Mesenchymal stem cell (in vitro differentiated cells and primary cell): ENCODE data around the gene TLK2.
"Not testable (repeated sequence)": the region's sequence is repeated elsewhere in the genome, so short reads cannot be mapped to it uniquely, and the experiment has no call there.

Source experiments
- DNase-seq: peaks from one replicate; pipeline ENCODE4 v3.0.0-alpha.2; 2013
- H2AFZ ChIP-seq: one replicate; pipeline ENCODE4 v1.6.1; 2013; ENCODE audit warnings: low read depth, mild to moderate bottlenecking, control low read depth, inconsistent platforms, low read length, moderate library complexity
- H2AK5ac ChIP-seq: 2 replicates; pipeline ENCODE4 v1.6.1; 2013; ENCODE audit warnings: low read length, moderate library complexity, mild to moderate bottlenecking, inconsistent platforms; ENCODE audit not compliant: severe bottlenecking
- H2BK120ac ChIP-seq: one replicate; pipeline ENCODE4 v1.6.1; 2013; ENCODE audit warnings: low read depth, mild to moderate bottlenecking, inconsistent platforms, low read length, moderate library complexity
- H2BK12ac ChIP-seq, 2 experiments: one replicate each; pipeline ENCODE4 v1.6.1; 2013; ENCODE audit warnings: inconsistent platforms in 2 of 2, low read length in 2 of 2, mild to moderate bottlenecking in 2 of 2, moderate library complexity in 2 of 2, control low read depth in 1 of 2
- H2BK15ac ChIP-seq: one replicate; pipeline ENCODE4 v1.6.1; 2013; ENCODE audit warnings: mild to moderate bottlenecking, low read depth, inconsistent platforms; ENCODE audit not compliant: poor library complexity, severe bottlenecking
- H2BK5ac ChIP-seq: 2 replicates; pipeline ENCODE4 v1.6.1; 2013; ENCODE audit warnings: low read depth, mild to moderate bottlenecking, low read length, control low read depth, inconsistent platforms; ENCODE audit not compliant: poor library complexity, severe bottlenecking
- H3K14ac ChIP-seq, 2 experiments: one replicate each; pipeline ENCODE4 v1.6.1; 2013; ENCODE audit warnings: inconsistent platforms in 2 of 2, low read length in 2 of 2, control low read depth in 1 of 2, mild to moderate bottlenecking in 1 of 2, moderate library complexity in 1 of 2
- H3K18ac ChIP-seq, 2 experiments: one replicate each; pipeline ENCODE4 v1.6.1; 2013; ENCODE audit warnings: inconsistent platforms in 2 of 2, low read length in 2 of 2, control low read depth in 1 of 2, low read depth in 1 of 2, mild to moderate bottlenecking in 1 of 2
- H3K23ac ChIP-seq, 2 experiments: one replicate each; pipeline ENCODE4 v1.6.1; 2013; ENCODE audit warnings: inconsistent platforms in 2 of 2, low read length in 2 of 2, mild to moderate bottlenecking in 2 of 2, moderate library complexity in 2 of 2, control low read depth in 1 of 2
- H3K27ac ChIP-seq: 2 replicates; pipeline ENCODE4 v1.5.1; 2013; ENCODE audit warnings: mild to moderate bottlenecking, moderate library complexity, low read length, control low read depth, inconsistent platforms; ENCODE audit not compliant: poor library complexity, severe bottlenecking
- H3K27me3 ChIP-seq, 2 experiments: 2 replicates each; pipeline versions ENCODE4 v1.6.1 to v1.7.0; 2013; ENCODE audit warnings: low read length in 2 of 2, mild to moderate bottlenecking in 2 of 2, moderate library complexity in 2 of 2, control low read depth in 1 of 2, inconsistent platforms in 1 of 2; ENCODE audit not compliant: control insufficient read depth in 1 of 2, insufficient read depth in 1 of 2
- H3K36me3 ChIP-seq, 2 experiments: 2 replicates each; pipeline versions ENCODE4 v1.6.1 to v1.7.0; 2013; ENCODE audit warnings: low read length in 2 of 2, control low read depth in 1 of 2, inconsistent platforms in 1 of 2, low read depth in 1 of 2, mild to moderate bottlenecking in 1 of 2; ENCODE audit not compliant: insufficient read depth in 2 of 2, control insufficient read depth in 1 of 2
- H3K4ac ChIP-seq, 2 experiments: one replicate each; pipeline ENCODE4 v1.6.1; 2013; ENCODE audit warnings: inconsistent platforms in 2 of 2, low read length in 2 of 2, mild to moderate bottlenecking in 2 of 2, moderate library complexity in 2 of 2, control low read depth in 1 of 2, low read depth in 1 of 2
- H3K4me1 ChIP-seq: 2 replicates; pipeline ENCODE4 v1.6.1; 2013; ENCODE audit warnings: low read depth, low read length, control low read depth; ENCODE audit not compliant: control insufficient read depth, insufficient read depth
- H3K4me2 ChIP-seq: 2 replicates; pipeline ENCODE4 v1.6.1; 2013; ENCODE audit warnings: low read length, mild to moderate bottlenecking, inconsistent platforms; ENCODE audit not compliant: poor library complexity, severe bottlenecking
- H3K4me3 ChIP-seq, 2 experiments: 2 replicates each; pipeline versions ENCODE4 v1.5.1 to v1.7.0; 2013; ENCODE audit warnings: low read length in 2 of 2, mild to moderate bottlenecking in 2 of 2, control low read depth in 1 of 2, low read depth in 1 of 2; ENCODE audit not compliant: insufficient read depth in 1 of 2
- H3K79me1 ChIP-seq: replicated peaks from 2 replicates; pipeline ENCODE4 v1.6.1; 2013; ENCODE audit warnings: mild to moderate bottlenecking, control low read depth, low read length, inconsistent platforms; ENCODE audit not compliant: poor library complexity, severe bottlenecking
- H3K9ac ChIP-seq: 2 replicates; pipeline ENCODE4 v1.7.0; 2013; ENCODE audit warnings: mild to moderate bottlenecking, low read length, moderate library complexity
- H3K9me3 ChIP-seq: 2 replicates; pipeline ENCODE4 v1.7.0; 2013; ENCODE audit warnings: mild to moderate bottlenecking, low read length; ENCODE audit not compliant: control insufficient read depth
- H4K8ac ChIP-seq: one replicate; pipeline ENCODE4 v1.6.1; 2013; ENCODE audit warnings: inconsistent platforms, mild to moderate bottlenecking, low read length, moderate library complexity
- H4K91ac ChIP-seq: one replicate; pipeline ENCODE4 v1.6.1; 2013; ENCODE audit warnings: mild to moderate bottlenecking, low read length, inconsistent platforms
- WGBS: methylation state at CpG from one replicate; pipeline ENCODE4 v1.1.7; 2013; ENCODE audit warnings: mixed read lengths; 5-methylcytosine and 5-hydroxymethylcytosine counted together

The TLK2 gene

DNA sequence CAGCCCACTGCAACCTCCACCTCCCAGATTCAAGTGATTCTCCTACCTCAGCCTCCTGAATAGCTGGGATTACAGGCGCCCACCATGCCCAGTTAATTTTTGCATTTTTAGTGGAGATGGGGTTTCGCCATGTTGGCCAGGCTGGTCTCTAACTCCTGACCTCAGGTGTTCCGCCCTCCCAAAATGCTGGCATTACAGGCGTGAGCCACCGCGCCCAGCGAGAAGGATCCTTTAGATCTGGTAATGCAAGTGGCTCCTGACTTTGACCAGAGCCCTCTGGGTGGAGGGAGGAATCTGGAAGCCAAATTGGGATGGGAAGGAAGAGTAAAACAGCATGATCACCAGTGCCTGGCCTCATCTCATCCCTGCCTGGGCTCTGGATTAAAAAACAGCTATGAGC, 13.4 kb upstream of the TLK2 start:
- H2BK120ac ChIP-seq, H3K9me3 ChIP-seq, H3K9ac ChIP-seq, H3K36me3 ChIP-seq, H3K4me3 ChIP-seq, H3K4me2 ChIP-seq, H3K79me1 ChIP-seq, H3K27ac ChIP-seq, H4K91ac ChIP-seq, DNase-seq, H3K18ac ChIP-seq, H2AFZ ChIP-seq, H2BK12ac ChIP-seq, H4K8ac ChIP-seq, H2AK5ac ChIP-seq, H2BK5ac ChIP-seq, H3K23ac ChIP-seq, H3K4me1 ChIP-seq, H3K14ac ChIP-seq, H3K4ac ChIP-seq, H2BK15ac ChIP-seq: not testable (repeated sequence)
- peaks cover 0 to 10% of the 10 kb centered on the region in 2 experiments for H3K27me3 ChIP-seq
- 94% methylated on average over 7 of the region's 7 CpGs for WGBS

DNA sequence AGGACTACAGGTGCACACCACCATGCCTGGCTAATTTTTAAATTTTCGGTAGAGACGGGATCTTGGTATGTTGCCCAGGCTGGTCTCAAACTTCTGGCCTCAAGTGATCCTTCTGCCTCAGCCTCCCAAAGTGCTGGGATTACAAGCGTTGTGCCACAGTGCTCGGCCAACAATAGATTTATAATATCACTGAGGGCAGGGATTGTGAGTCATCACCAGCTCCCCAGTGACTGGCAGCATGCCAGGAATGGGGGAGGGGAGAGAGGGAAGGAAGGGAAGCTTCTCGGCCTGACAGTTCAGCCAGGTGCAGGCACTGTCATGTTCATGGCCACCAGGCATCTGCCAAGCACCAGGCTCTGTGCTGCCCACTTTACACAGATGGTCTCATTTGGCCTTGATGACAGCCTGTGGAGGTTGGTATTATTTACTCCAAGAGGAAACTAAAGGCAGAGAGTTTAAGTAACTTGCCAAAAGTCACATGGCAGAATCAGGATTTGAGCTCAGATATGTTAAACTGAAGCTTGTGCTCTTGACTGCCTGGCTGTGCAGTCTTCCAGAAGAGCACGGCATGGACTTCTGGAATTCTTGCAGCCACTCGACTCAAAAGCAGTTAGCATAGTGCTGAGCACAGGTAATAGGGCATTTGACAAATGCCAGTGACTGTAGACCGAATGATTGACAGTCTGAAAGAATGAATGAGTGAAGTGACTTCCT, 7.8 kb upstream of the TLK2 start:
- 47% methylated on average over 5 of the region's 8 CpGs for WGBS
- peak; percentile 77 for DNase-seq
- not testable (repeated sequence) for H2BK120ac ChIP-seq, H3K27ac ChIP-seq, H2BK12ac ChIP-seq, H3K18ac ChIP-seq, H3K4me3 ChIP-seq, H2AK5ac ChIP-seq, H3K14ac ChIP-seq, H2BK15ac ChIP-seq, H4K91ac ChIP-seq, H3K4ac ChIP-seq, H3K4me2 ChIP-seq, H3K23ac ChIP-seq, H4K8ac ChIP-seq, H3K27me3 ChIP-seq, H3K9me3 ChIP-seq, H2AFZ ChIP-seq, H3K4me1 ChIP-seq, H3K9ac ChIP-seq, H2BK5ac ChIP-seq, H3K36me3 ChIP-seq, H3K79me1 ChIP-seq

DNA sequence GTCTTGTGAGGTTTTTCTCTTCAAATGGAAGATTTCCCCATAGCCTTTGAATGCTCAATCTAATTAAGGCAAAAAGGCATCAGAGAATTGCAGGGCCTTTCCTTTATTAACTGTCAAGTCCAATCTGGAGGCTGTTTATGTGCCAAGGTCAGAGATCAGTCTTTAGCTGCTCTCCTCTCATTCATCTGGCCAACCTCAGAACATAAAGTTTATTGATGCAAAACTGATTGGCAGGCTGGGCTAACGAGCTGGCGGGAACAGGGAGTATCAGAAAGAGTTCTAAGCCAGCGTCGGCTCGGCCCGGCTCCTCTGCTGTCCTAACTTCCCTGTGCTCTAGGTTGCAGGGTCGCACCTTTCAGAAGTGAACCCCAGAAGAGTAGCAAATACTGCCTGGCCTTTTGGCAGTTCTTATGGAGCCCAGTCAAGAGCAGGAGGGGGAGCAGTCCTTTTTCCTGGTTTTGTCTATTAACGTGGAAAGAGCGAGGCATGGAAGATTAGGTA, 7.2 kb upstream of the TLK2 start:
- H2BK120ac ChIP-seq, H4K8ac ChIP-seq, H3K4me1 ChIP-seq, H3K36me3 ChIP-seq, H3K4me3 ChIP-seq, H2BK12ac ChIP-seq, H3K14ac ChIP-seq, H3K9me3 ChIP-seq, H3K79me1 ChIP-seq, H3K9ac ChIP-seq, H2BK15ac ChIP-seq, H2AK5ac ChIP-seq, H3K4me2 ChIP-seq, H2AFZ ChIP-seq, H2BK5ac ChIP-seq, H3K23ac ChIP-seq, H3K18ac ChIP-seq, H3K4ac ChIP-seq, H4K91ac ChIP-seq, H3K27me3 ChIP-seq, H3K27ac ChIP-seq: not testable (repeated sequence)
- WGBS, result 76% methylated on average over 8 of the region's 9 CpGs
- DNase-seq, result peak; percentile 15

- not testable (repeated sequence) for H3K14ac ChIP-seq, H3K27me3 ChIP-seq, H3K9me3 ChIP-seq, H2BK120ac ChIP-seq, H3K36me3 ChIP-seq, H3K4ac ChIP-seq, DNase-seq, H3K4me2 ChIP-seq, H2BK5ac ChIP-seq, H3K18ac ChIP-seq, H3K4me3 ChIP-seq, H3K4me1 ChIP-seq, H3K9ac ChIP-seq, H2AFZ ChIP-seq, H3K23ac ChIP-seq, H3K27ac ChIP-seq, H2BK12ac ChIP-seq, H2AK5ac ChIP-seq, H3K79me1 ChIP-seq, H4K91ac ChIP-seq, H4K8ac ChIP-seq
- WGBS, result 82% methylated on average over 6 of the region's 8 CpGs
- H2BK15ac ChIP-seq, result peak overlapping the region; percentile 48
Observed at GRCh38 chr17:62473030-62473982, 5.3 kb upstream of the TLK2 start.
